Measurements from ENCODE around the gene TFAP2A. TPM values are rescaled to one million over a fixed set of nuclear protein-coding genes. Genes with fewer than 3 reads are reported as not detected.

The TFAP2A gene
- polyA plus RNA-seq, 1 donor (not counting 4 experiments of a cell fraction or from before 2014, with no cell fraction given) = 30.2 TPM

DNA sequence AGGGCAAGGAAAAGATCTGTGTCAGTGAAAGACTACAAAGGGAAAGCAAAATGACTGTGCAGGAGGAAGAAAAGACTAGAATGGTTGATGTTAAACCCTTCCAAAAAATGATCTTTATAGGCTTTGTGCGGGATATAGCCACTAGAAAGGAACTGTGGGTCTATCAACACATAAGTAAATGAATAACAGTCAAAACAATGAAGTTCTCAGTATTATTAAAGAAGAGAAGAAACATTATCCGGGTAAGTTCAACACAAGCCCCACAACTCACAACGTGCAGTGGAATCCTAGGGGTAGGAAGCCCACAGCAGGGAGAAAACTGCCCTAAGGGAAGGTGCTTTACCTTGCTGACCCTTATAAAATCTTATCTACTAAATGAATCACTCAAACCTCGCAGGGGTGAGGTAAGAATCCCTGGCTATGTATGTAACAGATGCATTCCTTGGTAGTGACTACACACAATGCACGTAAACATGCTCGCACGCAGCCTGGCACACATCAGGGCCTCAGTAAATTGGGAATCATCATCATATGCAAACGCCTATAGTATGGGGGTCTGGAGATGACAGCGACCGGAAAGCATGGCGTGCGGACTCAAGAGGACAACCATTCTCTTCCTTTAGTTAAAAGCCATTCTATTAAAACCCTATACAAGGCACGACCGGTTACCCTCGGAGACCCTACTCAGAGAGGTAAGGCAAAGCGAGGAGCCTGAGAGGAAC, 11.3 kb downstream of the TFAP2A start:
- dilution Hi-C loops (cut with MboI; ENCODE audit: extremely low pct_ligation_motif_present, low sequenced_read_pairs) = no loop called here
- peak overlapping the region; percentile 12 to 79 (median 28) for H3K4me3 ChIP-seq (ENCODE audit: control insufficient read depth in 2 of 3, extremely low read depth in 1 of 3, insufficient read depth in 2 of 3, low read depth in 1 of 3, low read length in 3 of 3)
- FAIRE-seq = peak; percentile 99
- peaks cover 72% of the 10 kb centered on the region for H3K4me1 ChIP-seq (ENCODE audit: control insufficient read depth, extremely low read depth, insufficient read depth, low read length)
- no peak overlapping the region for H2AFZ ChIP-seq (ENCODE audit: control insufficient read depth, low read length)
- H3K27ac ChIP-seq (ENCODE audit: control insufficient read depth, insufficient read depth, low read length) = peak overlapping the region; percentile 98
- H4K20me1 ChIP-seq (ENCODE audit: control insufficient read depth, extremely low read depth, insufficient read depth, low read length) = peaks cover 3% of the 10 kb centered on the region
- peak; percentile 88 for DNase-seq (ENCODE audit: low read depth, low spot score)
- no peaks in the 10 kb centered on the region for H3K9me3 ChIP-seq (ENCODE audit: control insufficient read depth, low read depth, low read length)
- H3K9ac ChIP-seq (ENCODE audit: control insufficient read depth, extremely low read depth, insufficient read depth, low read length) = peak overlapping the region; percentile 97
- no peaks in the 10 kb centered on the region for H3K27me3 ChIP-seq (ENCODE audit: control insufficient read depth, extremely low read depth, insufficient read depth, low read length)
- H3K36me3 ChIP-seq (ENCODE audit: control insufficient read depth in 2 of 2, extremely low read depth in 1 of 2, insufficient read depth in 2 of 2, low read length in 2 of 2) = peaks cover 21 to 44% of the 10 kb centered on the region in 2 experiments
- H3K9me1 ChIP-seq (ENCODE audit: control insufficient read depth, extremely low read depth, insufficient read depth, low read length) = no peaks in the 10 kb centered on the region
- peaks cover 72% of the 10 kb centered on the region for H3K79me2 ChIP-seq (ENCODE audit: control insufficient read depth, insufficient read depth, low read length)
- H3K4me2 ChIP-seq (ENCODE audit: control insufficient read depth, extremely low read depth, insufficient read depth, low read depth, low read length) = peak overlapping the region; percentile 69
- TF ChIP-seq, protein P1, sequence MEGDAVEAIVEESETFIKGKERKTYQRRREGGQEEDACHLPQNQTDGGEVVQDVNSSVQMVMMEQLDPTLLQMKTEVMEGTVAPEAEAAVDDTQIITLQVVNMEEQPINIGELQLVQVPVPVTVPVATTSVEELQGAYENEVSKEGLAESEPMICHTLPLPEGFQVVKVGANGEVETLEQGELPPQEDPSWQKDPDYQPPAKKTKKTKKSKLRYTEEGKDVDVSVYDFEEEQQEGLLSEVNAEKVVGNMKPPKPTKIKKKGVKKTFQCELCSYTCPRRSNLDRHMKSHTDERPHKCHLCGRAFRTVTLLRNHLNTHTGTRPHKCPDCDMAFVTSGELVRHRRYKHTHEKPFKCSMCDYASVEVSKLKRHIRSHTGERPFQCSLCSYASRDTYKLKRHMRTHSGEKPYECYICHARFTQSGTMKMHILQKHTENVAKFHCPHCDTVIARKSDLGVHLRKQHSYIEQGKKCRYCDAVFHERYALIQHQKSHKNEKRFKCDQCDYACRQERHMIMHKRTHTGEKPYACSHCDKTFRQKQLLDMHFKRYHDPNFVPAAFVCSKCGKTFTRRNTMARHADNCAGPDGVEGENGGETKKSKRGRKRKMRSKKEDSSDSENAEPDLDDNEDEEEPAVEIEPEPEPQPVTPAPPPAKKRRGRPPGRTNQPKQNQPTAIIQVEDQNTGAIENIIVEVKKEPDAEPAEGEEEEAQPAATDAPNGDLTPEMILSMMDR (optimal IDR thresholded peaks at IDR 0.05 in 1 of 3, IDR thresholded peaks at IDR 0.05 in 1 of 3, conservative IDR thresholded peaks at IDR 0.05 in 1 of 3; ENCODE audit: extremely low read depth in 1 of 3, insufficient read depth in 2 of 3, low read length in 3 of 3) = no peak

DNA sequence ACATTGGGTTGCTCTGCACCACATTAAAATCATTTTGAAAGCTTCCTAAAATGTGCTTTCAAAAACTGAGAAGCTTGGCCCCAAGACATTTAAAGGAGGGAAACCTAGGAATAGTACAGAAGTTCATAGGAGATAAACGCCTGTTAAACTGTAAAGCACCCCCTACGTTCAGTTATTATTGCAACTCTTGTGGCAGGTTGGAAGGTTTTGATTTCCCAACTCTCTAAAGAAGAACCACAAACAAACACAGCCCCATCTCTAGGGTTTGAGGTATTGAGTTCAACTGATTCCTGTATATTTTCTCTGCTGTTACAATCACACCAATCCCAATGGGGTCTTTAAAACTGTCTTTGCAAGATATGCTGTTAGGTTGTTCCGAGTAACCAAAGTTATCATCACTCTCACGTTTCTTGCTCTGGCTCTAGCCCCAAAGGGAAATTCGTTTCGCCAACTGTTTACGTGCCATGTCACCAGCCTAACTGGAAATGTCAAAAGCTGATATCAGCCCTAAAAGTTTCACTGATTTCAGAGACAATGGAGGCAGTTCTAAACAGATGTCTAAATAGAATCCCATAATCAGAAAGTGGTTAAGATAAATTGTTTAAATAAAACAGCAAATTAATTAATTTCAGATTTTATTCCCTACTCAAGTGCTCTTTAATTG, 12.1 kb downstream of the TFAP2A start:
- Histone ChIP-seq H4K20me1 (ENCODE audit: control insufficient read depth, extremely low read depth, insufficient read depth, low read length) (peaks cover 3% of the 10 kb centered on the region), H3K27ac (ENCODE audit: control insufficient read depth, insufficient read depth, low read length) (peak overlapping the region; percentile 98), H3K9me3 (ENCODE audit: control insufficient read depth, low read depth, low read length) (no peaks in the 10 kb centered on the region), H3K36me3 (ENCODE audit: control insufficient read depth in 2 of 2, extremely low read depth in 1 of 2, insufficient read depth in 2 of 2, low read length in 2 of 2) (peaks cover 21 to 46% of the 10 kb centered on the region in 2 experiments), H2AFZ (ENCODE audit: control insufficient read depth, low read length) (no peak overlapping the region), H3K27me3 (ENCODE audit: control insufficient read depth, extremely low read depth, insufficient read depth, low read length) (no peaks in the 10 kb centered on the region), H3K79me2 (ENCODE audit: control insufficient read depth, insufficient read depth, low read length) (peaks cover 67% of the 10 kb centered on the region), H3K4me3 (ENCODE audit: control insufficient read depth in 2 of 3, extremely low read depth in 1 of 3, insufficient read depth in 2 of 3, low read depth in 1 of 3, low read length in 3 of 3) (peak overlapping the region in 2 of 3 experiments; percentile 4 to 79), H3K4me1 (ENCODE audit: control insufficient read depth, extremely low read depth, insufficient read depth, low read length) (peaks cover 75% of the 10 kb centered on the region), H3K9ac (ENCODE audit: control insufficient read depth, extremely low read depth, insufficient read depth, low read length) (peak overlapping the region; percentile 97), H3K4me2 (ENCODE audit: control insufficient read depth, extremely low read depth, insufficient read depth, low read depth, low read length) (peak overlapping the region; percentile 69), H3K9me1 (ENCODE audit: control insufficient read depth, extremely low read depth, insufficient read depth, low read length) (no peaks in the 10 kb centered on the region)
- no peak for TF ChIP-seq EZH2 (IDR thresholded peaks at IDR 0.05; ENCODE audit: low read length)
- TF ChIP-seq, protein P1 (optimal IDR thresholded peaks at IDR 0.05 in 1 of 3, IDR thresholded peaks at IDR 0.05 in 1 of 3, conservative IDR thresholded peaks at IDR 0.05 in 1 of 3; ENCODE audit: extremely low read depth in 1 of 3, insufficient read depth in 2 of 3, low read length in 3 of 3) = no peak
- dilution Hi-C loops (cut with MboI; ENCODE audit: extremely low pct_ligation_motif_present, low sequenced_read_pairs) = no loop called here
- FAIRE-seq = peak; percentile 9
- DNase-seq (ENCODE audit: low read depth, low spot score) = no peak
